GM21529 (cell line): Measurements from ENCODE around the gene PALM.

Experiments
- ATAC-seq: cut with Tn5 transposase; IDR thresholded peaks from one replicate; pipeline ENCODE4 v1.9.1; 2021; ENCODE audit not compliant: unreplicated experiment

PALM gene

DNA sequence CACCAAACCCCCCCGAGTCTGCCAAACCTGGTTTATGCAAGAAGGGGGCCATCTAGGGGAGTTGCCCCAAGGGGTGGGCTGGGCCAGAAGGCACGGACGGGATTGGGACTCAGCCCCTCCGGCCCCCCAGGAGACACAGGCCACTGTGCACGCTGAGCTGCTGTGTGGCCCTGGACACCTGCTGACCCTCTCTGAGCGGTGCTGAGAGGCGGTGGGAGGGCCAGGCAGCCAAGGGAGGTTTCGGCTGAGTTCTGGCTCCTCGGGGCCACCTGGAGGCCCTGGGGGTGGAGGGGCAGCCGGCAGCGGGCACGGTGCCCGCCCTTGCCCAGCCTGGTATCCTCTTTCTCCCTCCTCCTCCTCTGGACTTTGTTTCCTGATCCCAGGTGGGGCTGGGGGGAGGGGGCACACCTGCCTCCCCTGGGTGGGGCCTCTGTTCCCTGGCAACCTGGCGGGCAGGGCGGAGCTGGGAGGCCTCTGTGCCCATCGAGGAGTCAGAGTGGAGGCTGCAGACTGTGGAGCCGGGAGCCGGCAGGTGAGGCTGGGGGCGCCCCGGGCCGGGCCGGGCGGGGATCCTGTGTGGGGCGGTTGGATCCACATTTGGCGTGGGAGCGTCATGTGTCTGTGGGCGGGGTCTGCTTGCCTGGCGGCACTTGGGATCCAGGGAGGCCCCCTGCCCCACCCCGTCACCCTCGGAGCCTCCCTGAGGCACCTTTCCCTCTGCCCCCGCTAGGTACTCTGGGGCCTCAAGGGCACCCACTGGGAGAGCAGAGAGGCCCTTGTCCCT, 42.1 kb downstream of the PALM start, which contains the start of gene MISP:
MISP (plus strand) TSS at position 473 of the 784 bp plus-strand sequence. CDS start 5,835 bp downstream, outside the sequence.
- no peak for ATAC-seq

DNA sequence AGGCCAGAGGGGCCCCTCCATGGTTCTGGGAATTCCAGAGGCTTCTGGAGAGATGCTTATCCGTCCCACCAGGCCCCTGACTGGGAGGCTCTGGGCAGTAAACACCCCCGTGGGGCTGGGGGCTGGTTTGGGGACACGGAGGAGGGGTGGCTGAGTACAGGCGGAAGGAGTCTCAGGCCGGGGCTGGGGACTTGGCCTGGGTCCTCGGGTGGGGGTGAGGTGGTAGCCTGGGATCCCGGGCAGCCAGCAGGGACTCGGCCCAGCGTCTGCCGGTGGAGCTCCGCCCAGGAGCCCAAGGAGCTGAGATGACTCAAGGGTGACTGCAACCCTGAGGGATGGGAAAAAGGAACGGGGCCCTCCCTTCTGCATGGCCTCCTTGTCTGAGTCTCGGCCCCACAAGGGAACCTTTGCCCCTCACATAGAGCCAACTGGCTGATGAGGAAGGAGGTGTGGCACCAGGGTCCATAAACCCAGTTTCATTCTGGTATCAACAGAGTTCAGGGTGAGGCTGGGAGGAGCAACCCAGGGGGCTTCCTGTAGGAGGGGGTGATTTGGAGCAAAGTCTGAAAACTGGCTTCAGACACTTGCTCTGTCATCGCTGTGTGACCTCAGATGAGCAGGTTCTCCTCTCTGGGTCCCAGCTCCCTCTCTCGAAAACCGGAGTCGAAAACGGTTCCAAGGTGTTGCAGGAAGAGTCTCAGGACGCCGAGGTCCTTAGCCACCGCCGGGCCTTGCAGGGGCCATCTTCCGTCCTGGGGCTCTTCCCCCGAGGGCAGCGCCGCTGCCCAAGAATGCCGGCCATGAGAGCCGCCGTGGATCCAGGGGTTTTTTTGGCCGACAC, 43.0 kb downstream of the PALM start:
- no peak for ATAC-seq

DNA sequence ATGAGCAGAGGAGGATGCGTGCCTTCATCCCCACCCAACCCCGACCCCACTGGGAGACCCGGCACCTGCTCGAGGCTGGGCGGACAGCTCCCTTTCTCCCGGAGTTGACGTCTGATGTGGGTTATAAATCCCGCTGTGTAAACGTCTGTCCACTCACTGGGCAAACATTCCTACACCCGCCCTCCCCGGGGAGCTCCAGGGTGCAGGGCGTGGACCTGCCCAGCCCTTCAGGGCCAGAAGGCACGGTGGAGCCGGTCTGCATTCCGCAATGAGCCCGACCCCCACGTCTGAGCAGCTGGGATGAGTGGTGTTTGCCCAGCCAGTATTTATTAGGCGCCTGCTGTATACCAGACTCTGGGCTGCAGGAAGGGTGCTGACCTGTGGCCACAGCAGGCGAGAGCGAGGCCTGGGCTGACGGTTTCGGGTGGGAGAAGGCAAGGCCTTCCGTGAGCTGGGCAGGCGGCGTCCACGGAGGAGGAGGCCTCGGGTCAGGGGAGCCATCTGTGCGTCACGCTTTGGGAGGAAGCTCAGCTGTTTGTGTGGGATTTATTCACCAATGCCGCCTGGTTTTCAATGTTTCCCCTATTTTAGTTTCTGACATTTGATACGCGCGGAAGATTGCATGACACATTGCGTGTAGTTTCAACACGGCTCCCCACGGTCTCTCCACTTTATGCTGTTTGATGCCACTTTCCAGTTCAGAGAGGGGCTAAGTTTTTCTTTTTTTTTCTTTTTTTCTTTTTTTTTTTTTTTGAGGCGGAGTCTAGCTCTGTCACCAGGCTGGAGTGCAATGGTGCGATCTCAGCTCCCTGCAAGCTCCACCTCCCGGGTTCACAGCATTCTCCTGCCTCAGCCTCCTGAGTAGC, 44.1 kb downstream of the PALM start:
- ATAC-seq: no peak

DNA sequence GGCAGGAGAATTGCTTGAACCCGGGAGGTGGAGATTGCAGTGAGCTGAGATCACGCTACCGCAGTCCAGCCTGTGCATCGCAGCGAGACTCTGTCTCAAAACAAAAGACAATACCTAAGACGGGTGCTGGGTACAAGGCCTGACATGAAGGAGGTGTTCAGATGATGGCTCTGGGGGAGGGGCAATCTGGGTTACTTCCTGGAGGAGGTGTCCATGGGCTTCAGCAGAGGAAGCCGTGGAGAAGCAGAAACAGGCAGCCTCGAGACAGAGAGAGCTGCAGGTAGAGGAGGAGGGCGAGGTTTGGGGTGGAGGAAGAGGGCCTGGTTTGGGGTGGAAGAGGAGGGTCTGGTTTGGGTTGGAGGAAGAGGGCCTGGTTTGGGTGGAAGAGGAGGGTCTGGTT, 45.8 kb downstream of the PALM start:
- no peak for ATAC-seq

DNA sequence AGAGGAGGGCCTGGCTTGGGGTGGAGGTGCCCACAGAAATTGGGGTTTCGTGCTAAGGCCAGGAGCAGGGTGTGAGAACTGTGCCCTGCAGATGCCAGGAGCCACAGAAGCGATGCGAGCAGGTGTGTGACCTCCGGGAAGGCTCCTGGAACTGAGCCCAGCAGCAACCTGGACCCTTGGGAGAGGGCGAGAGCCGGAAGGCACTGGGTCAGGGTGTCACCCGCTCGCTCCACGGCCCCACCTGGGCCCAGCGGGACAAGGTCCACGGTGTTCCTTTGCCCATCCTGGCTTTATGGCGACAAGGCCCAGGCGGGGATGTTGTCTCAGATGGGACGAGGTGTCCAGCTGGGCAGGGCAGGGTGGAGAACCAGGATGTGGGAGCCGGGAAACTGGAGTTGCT, 46.3 kb downstream of the PALM start:
- ATAC-seq: no peak

DNA sequence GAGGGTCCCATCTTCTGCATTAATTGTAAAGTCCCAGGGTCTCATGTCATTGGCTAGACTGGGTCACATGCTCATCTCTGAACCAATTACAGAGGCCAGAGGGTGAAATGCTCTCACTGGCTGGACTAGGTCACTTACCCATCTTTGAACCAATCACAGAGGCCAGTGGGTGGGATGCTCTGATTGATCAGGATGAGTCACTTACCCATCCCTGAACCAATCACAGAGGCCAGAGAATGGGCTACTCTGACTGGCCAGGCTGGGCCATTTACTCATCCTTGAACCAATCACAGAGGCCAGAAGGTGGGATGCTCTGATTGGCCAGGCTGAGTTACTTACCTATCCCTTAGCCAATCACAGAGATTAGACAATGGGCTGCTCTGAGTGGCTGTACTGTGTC, 47.5 kb downstream of the PALM start:
- ATAC-seq: no peak

DNA sequence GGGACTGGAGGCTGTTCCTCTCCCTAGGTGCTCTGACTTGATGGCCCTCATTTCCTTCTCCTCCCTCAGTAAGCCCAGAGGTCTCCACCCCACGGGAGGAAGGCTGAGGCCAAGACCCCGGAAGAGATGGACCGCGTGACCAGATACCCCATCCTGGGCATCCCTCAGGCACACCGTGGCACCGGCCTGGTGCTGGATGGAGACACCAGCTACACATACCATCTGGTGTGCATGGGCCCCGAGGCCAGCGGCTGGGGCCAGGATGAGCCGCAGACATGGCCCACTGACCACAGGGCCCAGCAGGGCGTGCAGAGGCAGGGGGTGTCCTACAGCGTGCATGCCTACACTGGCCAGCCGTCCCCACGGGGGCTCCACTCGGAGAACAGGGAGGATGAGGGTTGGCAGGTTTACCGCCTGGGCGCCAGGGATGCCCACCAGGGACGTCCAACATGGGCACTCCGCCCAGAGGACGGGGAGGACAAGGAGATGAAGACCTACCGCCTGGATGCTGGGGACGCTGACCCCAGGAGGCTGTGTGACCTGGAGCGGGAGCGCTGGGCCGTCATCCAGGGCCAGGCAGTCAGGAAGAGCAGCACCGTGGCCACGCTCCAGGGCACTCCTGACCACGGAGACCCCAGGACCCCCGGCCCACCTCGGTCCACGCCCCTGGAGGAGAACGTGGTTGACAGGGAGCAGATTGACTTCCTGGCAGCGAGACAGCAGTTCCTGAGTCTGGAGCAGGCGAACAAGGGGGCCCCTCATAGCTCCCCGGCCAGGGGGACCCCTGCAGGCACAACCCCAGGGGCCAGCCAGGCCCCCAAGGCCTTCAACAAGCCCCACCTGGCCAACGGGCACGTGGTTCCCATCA, 48.3 kb downstream of the PALM start:
- ATAC-seq: no peak

DNA sequence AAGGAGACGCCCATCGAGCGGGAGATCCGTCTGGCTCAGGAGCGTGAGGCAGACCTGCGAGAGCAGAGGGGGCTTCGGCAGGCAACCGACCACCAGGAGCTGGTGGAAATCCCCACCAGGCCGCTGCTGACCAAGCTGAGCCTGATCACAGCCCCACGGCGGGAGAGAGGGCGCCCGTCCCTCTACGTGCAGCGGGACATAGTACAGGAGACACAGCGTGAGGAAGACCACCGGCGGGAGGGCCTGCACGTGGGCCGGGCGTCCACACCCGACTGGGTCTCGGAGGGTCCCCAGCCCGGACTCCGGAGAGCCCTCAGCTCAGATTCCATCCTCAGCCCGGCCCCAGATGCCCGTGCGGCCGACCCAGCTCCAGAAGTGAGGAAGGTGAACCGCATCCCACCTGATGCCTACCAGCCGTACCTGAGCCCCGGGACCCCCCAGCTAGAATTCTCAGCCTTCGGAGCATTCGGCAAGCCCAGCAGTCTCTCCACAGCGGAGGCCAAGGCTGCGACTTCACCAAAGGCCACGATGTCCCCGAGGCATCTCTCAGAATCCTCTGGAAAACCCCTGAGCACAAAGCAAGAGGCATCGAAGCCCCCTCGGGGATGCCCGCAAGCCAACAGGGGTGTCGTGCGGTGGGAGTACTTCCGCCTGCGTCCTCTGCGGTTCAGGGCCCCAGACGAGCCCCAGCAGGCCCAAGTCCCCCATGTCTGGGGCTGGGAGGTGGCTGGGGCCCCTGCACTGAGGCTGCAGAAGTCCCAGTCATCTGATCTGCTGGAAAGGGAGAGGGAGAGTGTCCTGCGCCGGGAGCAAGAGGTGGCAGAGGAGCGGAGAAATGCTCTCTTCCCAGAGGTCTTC, 49.3 kb downstream of the PALM start:
- ATAC-seq: no peak

DNA sequence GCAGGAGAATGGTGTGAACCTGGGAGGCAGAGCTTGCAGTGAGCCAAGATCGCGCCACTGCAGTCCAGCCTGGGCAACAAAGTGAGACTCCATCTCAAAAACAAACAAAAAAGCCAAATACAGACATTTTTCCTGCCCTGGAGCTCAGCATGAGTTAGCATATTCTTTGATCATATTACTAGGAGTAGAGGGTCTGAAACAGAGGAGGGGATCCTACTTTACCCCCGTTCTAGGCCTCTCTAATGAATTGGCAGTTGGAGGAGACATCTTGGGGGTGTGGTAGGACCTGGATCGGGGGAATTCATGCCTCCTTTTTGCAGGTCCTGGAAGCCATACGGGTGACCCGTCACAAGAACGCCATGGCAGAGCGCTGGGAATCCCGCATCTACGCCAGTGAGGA, 54.4 kb downstream of the PALM start:
- no peak for ATAC-seq

DNA sequence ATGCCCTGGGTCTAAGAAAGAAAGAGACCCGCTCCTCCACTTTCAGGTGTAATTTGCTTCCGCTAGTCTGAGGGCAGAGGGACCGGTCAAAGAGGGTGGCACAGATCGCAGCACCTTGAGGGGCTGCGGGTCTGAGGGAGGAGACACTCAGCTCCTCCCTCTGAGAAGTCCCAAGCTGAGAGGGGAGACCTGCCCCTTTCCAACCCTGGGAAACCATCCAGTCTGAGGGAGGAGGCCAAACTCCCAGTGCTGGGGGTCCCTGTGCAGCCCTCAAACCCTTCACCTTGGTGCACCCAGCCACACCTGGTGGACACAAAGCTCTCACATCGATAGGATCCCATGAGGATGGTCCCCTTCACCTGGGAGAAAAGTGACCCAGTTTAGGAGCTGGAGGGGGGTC, 55.1 kb downstream of the PALM start:
- no peak for ATAC-seq

DNA sequence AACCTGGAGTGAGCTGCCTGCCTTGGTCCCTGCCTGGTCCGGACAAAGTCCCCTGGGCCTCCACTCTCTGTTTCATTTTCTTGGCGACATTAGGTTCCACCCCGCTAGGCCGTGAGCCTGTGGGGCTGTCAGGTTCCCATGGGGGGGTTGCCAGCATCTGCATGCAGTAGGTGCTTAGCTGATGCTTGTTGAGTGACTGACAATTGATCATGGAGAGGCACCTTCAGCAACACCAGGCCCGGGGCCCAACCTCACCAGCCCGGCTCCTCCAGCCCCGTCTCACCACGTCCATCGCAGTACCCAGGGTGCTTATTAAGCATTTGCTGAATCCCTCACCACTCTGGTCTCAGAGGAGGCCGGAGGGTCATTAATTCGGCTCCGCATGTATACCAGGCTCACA, 55.6 kb downstream of the PALM start:
- ATAC-seq: no peak

DNA sequence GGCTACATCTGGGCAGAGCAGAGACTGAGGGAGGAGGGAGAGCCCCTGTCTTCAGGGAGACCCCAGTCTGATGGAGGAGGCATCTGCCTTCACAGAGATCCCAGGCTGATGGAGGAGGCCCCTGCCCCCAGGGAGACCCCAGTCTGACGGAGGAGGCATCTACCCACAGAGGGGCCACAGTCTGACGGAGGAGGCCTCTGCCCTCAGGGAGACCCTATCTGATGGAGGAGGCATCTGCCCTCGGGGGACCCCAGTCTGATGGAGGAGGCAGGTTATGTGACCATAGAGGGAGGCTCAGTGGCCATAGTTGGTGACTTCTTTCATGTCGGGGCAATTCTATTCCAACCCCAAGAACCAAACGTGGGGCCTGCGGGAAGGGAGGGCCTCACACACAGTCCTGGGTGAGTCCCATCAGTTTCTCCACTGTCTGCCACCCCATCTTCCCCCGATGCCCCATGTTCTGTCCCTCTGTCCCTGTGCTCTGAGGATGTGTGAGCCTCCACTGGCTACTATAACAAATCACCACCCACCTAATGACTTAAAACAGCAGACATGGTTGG, 56.5 kb downstream of the PALM start:
- ATAC-seq: no peak

DNA sequence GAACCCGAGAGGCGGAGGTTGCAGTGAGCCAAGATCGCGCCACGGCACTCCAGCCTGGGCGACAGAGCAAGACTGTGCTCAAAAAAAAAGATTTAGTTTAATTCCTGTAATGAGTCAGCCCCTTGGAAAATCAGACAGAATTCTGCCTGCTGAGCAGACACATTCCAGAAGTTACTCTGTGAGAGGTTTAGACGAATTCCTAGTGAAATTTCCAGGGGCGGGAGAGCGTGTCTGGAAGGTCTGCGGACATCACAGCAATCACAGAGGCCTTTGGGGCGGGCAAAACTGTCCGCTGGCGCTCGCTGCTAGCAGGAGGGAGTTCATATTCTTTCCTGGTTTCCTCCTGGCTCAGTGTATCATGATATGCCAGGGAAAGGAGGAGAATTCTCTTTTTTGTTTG, 59.7 kb downstream of the PALM start:
- no peak for ATAC-seq

DNA sequence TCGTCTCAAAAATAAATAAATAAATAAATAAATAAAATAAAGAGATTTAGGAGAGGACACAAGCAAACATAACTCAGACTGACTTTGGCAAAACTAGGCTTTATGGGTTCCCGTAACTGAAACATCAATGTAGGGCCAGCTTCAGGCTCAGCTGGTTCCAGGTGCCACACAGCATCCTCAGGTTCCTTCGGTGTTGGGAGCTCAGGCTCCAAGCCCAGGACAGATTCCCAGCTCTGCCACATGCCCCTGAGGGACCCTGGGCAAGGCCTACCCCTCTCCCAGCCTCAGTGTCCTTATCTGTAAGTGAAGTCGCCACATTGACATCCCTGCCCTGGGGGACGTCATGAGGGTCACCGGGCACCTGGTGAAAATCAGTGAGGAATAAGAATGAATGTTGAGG, 60.9 kb downstream of the PALM start:
- no peak for ATAC-seq

DNA sequence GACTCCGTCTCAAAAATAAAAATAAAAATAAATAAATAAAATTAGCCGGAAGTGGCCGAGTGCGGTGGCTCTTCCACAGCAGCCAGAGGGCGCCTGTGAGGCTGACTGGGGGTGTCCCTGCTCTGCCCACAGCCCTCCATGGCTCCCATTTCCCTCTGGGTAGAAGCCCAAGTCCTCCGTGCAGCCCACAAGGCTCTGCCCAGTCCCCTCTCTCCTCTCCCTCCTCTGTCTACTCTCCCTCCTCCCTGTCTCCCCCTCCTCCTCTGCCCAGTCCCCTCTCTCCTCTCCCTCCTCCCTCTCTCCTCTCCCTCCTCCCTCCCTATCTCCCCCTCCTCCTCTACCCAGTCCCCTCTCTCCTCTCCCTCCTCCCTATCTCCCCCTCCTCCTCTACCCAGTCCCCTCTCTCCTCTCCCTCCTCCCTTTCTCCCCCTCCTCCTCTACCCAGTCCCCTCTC, 62.6 kb downstream of the PALM start:
- ATAC-seq: no peak

DNA sequence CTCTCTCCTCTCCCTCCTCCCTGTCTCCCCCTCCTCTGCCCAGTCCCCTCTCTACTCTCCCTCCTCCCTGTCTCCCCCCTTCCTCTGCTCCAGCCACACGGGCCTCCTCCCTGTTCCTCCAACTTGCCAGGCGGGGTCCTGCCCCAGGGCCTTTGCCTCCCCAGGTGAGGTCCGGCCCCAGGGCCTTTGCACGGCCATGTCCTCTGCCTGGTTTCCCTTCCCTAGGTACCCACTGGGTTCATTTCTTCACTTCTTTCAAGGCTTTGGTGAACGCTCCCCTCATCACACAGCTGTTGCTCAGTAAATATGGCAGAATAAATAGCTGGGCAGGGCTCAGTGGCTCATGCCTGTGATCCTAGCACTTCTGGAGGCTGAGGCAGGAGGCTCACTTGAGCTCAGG, 63.3 kb downstream of the PALM start:
- no peak for ATAC-seq

DNA sequence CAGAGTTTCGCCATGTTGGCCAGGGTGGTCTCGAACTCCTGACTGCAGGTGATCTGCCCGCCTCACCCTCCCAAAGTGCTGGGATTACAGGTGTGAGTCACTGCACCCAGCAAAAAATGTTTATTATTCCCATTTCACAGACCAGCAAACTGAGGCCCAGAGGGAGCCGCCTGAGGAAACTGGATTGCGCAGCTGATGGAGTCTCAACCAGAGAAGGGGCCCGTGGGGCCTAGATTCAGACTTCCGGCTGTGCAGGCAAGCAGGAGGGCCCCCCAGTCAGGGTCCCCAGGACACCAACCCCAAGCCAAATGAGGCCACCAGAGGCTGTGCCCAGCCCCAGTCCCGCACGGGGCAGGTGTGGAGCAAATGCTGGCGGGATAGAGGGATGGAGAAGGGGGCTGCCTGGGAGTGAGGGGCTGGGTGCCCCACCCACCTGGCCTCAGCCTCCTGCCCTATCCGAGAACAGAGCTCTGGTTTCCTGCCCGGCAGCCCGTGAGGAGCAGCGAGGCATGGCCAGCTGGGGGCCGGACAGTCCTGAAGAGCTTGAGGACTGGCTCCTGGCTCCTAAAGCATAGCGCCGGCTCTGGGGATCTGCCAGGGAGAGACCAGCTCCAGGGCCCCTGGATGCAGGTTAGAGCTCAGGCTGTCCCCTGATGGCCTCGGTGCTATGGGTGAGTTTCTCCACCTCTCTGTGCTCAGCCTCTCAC, 64.1 kb downstream of the PALM start:
- no peak for ATAC-seq

DNA sequence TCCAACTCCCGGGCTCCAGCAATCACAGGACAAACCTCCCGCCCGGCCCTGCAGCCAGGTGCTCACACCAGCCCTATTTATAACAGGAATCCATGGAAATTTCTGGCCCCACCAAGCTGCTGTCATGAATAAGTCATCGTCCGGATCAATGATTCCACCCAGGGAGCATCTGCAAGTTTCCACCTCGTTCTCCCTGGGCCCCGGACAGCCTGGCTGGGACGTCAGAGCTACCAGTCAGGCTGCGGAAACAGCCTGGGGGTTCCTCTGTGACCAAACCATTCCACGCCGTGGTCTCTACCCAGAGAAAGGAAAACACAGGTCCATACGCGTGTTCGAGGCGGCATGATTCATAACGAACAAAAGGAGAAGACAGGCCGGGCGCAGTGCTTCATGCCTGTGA, 67.8 kb downstream of the PALM start:
- ATAC-seq: no peak
